Endothelial cell of hepatic sinusoid (primary cell): ENCODE results near the gene FCHO1.

Experiments used
- in situ Hi-C: cut with HindIII; loops from 2 replicates; pipeline ENCODE4 v1.10.0; 2017; ENCODE audit warnings: low sequenced_read_pairs

Gene FCHO1

GRCh38 chr19:17726964-17727773 lies 24.1 kb upstream of the FCHO1 start:
- in situ Hi-C loops: no loop called here

DNA sequence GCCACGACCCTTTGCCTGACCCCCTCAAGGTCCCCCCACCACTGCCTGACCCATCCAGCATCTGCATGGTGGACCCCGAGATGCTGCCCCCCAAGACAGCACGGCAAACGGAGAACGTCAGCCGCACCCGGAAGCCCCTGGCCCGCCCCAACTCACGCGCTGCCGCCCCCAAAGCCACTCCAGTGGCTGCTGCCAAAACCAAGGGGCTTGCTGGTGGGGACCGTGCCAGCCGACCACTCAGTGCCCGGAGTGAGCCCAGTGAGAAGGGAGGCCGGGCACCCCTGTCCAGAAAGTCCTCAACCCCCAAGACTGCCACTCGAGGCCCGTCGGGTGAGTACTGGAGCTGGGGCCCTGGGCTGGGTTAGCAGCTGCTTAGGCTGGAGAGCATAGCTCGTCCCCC lies 23.4 kb upstream of the FCHO1 start:
- in situ Hi-C loops: no loop called here

GRCh38 chr19:17733127-17733526 lies 18.1 kb upstream of the FCHO1 start:
- in situ Hi-C loops: no loop called here

DNA sequence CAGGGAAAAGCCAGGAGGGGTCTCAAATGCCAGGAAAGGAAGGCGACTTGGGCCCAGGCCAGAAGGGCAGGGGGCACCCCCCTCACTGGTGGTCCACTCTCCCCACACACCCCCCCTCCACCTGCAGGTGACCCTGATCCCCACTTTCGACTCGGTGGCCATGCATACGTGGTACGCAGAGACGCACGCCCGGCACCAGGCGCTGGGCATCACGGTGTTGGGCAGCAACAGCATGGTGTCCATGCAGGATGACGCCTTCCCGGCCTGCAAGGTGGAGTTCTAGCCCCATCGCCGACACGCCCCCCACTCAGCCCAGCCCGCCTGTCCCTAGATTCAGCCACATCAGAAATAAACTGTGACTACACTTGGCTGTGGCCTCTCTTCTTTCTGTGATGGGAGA lies 17.1 kb upstream of the FCHO1 start:
- in situ Hi-C loops: no loop called here

GRCh38 chr19:17735410-17735809 lies 15.9 kb upstream of the FCHO1 start:
- in situ Hi-C loops: no loop called here

GRCh38 chr19:17737690-17738153 lies 13.6 kb upstream of the FCHO1 start:
- in situ Hi-C loops: no loop called here

DNA sequence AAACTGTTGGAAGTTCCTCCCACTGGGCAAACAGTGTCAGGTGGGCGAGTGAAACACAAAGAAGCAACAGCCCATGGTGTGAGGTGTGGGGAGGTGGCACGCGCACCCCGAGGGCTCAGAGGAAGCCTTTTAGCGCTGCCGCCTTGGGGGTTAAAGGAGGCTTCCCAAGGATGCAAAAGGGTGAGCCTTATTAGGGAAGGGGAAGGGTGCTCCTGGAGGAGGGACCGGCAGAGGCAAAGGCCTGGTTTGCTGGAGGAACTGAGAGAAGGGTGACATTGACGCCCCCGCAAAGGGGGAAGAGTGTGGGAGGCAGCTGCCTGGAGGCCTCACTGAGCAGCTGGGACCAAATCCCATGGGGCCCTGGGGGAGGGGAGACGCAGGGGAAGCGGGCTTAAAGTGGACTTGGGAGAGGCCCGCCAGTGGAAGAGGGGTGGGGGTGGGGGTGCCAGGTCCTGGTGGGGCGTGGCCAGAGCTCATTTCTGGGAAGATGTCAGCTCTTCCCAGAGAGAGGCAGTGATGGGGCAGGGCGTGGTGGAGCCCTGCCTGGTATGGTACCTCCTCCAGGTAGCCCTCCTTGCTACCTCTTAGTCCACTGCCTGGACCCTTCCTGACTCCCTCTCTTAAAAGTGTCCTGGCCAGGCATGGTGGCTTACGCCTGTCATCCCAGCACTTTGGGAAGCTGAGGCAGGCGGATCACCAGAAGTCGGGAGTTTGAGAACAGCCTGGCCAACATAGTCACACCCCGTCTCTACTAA lies 12.0 kb upstream of the FCHO1 start:
- in situ Hi-C loops: no loop called here

GRCh38 chr19:17741456-17741855 lies 9.8 kb upstream of the FCHO1 start:
- in situ Hi-C loops: no loop called here

DNA sequence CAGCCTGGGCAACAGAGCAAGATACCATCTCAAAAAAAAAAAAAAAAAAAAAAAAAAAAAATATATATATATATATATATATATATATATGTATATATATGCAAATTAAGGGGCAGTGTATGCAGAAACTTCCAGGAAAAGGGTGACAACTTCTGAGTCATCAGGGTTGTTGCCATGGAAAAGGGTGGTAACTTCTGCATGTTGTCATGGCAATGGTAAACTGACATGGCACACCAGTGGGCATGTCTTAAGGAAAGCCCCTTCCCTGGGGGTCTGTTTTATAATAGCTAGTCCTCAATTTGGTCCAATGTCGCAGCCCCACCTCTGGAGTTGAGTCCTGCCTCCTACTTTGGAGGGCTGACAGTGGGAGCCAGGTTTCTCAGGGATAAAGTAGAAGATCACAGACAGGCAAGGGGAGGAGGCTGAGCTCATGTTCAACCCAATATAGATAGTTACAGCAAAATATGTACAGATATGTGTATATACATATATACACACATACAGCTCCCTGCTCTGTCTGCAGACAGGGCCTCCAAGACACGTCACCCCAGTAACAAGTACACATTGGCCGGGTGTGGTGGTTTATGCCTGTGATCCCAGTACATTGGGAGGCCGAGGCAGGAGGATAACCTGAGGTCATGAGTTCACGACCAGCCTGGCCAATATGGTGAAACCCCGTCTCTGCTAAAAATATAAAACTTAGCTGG lies 7.2 kb upstream of the FCHO1 start:
- in situ Hi-C loops: no loop called here

- in situ Hi-C loops: no loop called here
These were observed 3.8 kb upstream of the FCHO1 start for GRCh38 chr19:17747205-17748098.

- in situ Hi-C loops: no loop called here
These were observed 2.2 kb upstream of the FCHO1 start for GRCh38 chr19:17748884-17749638.

DNA sequence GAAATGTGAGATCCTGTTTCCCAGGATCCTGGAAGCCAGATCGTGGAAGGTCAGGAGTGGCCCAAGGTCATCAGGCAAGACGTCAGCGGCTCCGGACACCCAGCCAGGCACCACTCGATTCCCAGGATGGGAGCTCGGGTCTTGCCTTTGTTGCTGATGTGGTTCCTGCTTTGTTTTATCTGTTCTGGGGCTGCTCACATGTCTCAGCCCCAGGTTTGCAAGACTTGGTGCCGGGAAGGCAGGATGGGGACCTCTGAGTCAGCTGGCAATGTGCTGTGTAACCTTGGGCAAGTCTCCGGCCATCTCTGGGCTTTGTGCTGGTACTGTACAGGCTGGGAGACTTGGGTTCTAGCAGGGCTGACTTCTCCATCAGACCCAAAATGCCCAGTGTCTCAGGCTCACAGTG lies 1.4 kb upstream of the FCHO1 start:
- in situ Hi-C loops: no loop called here

- in situ Hi-C loops: no loop called here
These were observed 616 bp downstream of the FCHO1 start for GRCh38 chr19:17751912-17752273.

DNA sequence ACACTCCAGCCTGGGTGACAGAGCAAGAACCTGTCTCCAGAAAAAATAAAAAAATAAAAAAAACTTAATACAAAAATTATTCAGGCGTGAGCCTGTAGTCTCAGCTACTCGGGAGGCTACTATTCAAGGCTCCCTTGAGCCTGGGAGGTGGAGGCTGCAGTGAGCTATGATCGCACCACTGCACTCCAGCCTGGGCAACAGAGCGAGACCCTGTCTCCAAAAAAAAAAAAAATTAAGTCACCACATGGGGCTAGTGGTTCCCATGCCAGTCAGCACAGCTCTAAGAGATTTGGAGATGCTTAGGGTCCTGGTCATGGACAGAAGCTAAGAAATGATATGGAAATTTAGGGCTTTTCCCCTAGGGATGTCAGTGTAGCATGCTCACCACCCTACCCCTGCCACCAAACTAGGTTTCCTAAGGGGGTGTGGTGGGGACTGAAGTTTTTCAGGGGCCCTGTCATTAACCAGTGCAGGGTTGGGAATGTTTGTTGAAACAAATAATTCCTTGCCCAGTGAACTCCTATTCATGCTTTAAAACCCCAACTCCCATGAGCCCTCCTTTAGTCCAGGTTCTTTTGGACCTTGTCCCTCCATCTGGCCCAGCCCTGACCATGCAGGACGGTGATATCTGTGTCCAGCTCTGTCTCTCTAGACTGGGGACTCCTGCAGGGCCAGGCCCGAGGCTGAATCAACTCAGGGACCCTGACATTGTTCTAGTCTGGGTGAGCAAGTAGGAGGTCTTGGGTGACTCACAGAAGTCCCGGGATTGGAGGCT lies 1.8 kb downstream of the FCHO1 start:
- in situ Hi-C loops: no loop called here

DNA sequence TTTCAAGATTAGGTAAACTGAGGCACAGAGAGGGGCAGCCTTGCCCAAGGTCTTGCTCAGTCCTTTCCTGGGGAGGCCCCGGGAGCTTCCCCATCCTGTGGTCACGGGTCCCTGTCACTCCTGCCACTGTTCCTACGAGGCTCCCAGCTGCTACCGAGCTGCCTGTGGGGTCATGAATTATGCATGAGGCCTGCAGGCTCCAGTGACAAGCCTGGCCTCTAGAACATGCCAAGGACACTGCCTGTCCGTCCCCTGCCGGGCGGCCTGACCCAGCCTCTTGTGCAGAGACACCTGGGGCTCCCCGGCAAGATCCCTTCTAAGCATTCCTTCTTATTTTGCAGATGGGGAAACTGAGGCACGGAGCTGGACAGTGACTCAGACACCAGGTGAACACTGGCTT lies 2.7 kb downstream of the FCHO1 start:
- in situ Hi-C loops: no loop called here

DNA sequence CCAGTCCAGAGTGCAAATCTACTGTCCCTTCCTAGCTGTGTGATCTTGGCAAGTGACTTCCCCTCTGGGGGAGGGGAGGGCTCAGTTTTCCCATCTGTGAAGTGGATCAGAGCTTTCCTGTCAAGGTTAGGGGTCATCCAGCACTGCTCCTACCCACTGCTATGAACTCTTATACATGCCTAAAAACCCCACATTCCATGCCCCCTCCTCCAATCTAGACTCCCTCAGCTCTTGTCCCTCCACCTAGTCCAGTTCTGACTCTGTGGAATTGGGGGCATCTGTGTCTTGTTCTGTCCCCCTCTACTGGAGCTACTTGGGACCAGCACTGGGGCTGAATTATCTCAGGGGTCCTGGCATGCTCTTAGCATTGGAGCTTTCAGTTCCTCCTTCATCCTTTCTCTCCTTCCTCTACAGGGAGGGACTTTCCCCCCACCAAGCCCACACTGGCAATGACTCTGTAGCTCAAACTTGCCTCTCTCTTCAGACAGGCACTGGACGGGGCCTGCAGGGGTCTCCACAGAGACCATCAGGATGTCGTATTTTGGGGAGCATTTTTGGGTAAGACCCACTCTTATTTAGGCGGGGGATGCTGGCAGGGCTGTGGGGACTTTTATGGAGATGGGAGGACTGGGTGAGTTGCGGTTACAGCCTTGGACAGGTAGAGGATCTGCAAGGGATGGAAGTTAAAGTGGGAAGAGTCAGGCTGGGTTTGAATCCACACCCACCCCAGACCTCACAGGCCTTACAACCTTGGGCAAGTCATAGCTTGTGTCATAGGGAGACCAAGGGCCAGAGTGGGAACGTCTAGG lies 3.6 kb downstream of the FCHO1 start:
- in situ Hi-C loops: no loop called here

DNA sequence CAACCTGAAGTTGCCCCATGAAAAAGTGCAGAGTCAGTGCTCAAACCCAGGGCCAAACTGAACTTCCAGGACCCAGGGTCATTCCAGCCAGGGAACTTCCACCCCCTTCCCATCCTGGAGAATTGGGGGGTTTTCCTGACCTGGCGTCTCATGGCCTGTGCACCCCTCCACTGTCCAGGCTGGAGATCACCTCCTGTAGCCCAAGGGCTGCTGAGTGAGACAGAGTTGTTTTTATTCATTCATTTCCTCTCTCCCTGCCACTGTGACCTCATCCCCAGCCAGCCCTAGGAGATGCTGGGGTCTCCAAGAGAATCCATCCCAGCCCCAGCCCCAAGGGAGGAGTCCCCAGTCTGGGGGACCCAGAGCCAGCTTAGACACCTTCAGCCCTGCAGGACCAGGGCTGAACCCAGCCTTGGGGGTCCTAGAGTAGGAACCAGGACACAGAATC lies 4.2 kb downstream of the FCHO1 start:
- in situ Hi-C loops: no loop called here

DNA sequence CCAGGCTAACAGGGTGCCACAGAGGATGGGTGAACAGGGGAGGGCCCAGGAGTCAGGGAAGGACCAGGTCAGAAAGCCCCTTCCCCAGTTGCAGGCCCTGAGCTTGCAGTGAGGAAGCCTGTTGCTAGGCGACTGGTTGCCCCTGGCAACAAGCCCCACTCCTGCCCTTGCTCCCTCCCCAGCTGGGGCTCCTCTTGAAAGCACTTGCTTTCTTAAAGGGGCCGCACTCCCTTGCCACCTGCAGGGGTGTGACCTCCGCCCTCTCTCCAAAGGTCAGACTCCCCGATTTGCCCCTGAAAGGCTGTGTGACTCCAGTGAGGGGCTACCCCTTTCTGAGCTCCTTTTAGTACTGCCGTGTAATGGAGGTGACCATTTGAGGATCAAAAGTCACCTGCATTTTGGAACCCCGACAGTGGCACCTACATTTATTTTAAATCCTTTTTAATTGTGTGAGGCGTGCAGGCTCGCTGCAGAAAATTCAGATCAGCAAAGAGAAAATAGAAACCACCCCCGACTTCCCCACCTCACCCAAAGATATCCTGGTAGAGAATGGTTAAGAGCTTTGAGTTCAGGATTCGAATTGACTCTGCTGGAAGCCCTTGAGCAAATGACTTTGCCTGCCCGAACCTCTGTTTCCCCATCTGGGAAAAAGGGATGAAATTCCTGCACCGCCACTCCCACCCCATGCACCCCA lies 4.8 kb downstream of the FCHO1 start:
- in situ Hi-C loops: no loop called here
